SK-N-SH (cell line): ENCODE measurements around the gene CHML. TPM values are rescaled to one million over a fixed set of nuclear protein-coding genes. Genes with fewer than 3 reads are reported as not detected.
A peak's percentile ranks its signal among the peaks of the same experiment; 100 is the strongest.

Source experiments
- CTCF ChIA-PET: fragments of 300-600, 350-600 bp; formaldehyde crosslinking; extraction: SDS; loops from one replicate; lab custom pipeline; 2021; lab: Yijun Ruan, JAX
- POLR2A ChIA-PET: fragments of 350-600 bp; sonication (Branson Sonifier 250); formaldehyde crosslinking; extraction: SDS; loops from one replicate; lab custom pipeline; 2020; ENCODE audit warnings: antibody characterized with exemption, inconsistent platforms; lab: Yijun Ruan, JAX
- DNase-seq: peaks from one replicate; pipeline ENCODE4 v3.0.0; 2012
- H2AFZ ChIP-seq: fragments of 200-600 bp; sonication (generic); 2 replicates; pipeline ENCODE4 v1.8.1; 2016; ENCODE audit warnings: antibody characterized with exemption, mild to moderate bottlenecking, low read depth
- H3F3A ChIP-seq: fragments of 200-600 bp; sonication (generic); replicated peaks from 2 replicates; pipeline ENCODE3; 2016; ENCODE audit warnings: antibody characterized with exemption, mild to moderate bottlenecking; ENCODE audit not compliant: insufficient read depth
- H3K27ac ChIP-seq, 2 experiments: fragments of 200-500 bp in 1 of 2; fragments of 200-600 bp in 1 of 2; sonication (Bioruptor generic) in 1 of 2; sonication (generic), shearing (Covaris generic) in 1 of 2; 2 replicates each; pipeline versions ENCODE4 v1.5.1 to v1.6.1; 2014 to 2016; ENCODE audit warnings: low read depth in 2 of 2, inconsistent platforms in 1 of 2, low read length in 1 of 2, mild to moderate bottlenecking in 1 of 2, mixed read lengths in 1 of 2
- H3K27me3 ChIP-seq: fragments of 200-600 bp; sonication (generic), shearing (Covaris generic); 2 replicates; pipeline ENCODE4 v1.6.1; 2016; ENCODE audit warnings: mixed run types; ENCODE audit not compliant: insufficient read depth
- H3K36me3 ChIP-seq, 2 experiments: fragments of 200-500 bp in 1 of 2; fragments of 200-600 bp in 1 of 2; sonication (Bioruptor generic) in 1 of 2; sonication (generic) in 1 of 2; replicated peaks in 1 of 2; 2 replicates each; pipeline versions ENCODE3 to v1.5.1; 2014 to 2016; ENCODE audit warnings: low read length in 1 of 2, mild to moderate bottlenecking in 1 of 2; ENCODE audit not compliant: insufficient read depth in 2 of 2, control insufficient read depth in 1 of 2
- H3K4me1 ChIP-seq, 2 experiments: fragments of 200-500 bp in 1 of 2; fragments of 200-600 bp in 1 of 2; sonication (Bioruptor generic) in 1 of 2; sonication (generic), shearing (Covaris generic) in 1 of 2; 2 replicates each; pipeline versions ENCODE4 v1.5.1 to v1.6.1; 2014 to 2016; ENCODE audit warnings: low read depth in 1 of 2, low read length in 1 of 2, mixed run types in 1 of 2; ENCODE audit not compliant: insufficient read depth in 2 of 2, control insufficient read depth in 1 of 2
- H3K4me2 ChIP-seq: fragments of 200-600 bp; sonication (generic), shearing (Covaris generic); 2 replicates; pipeline ENCODE4 v1.6.1; 2017; ENCODE audit warnings: mixed run types
- H3K4me3 ChIP-seq, 2 experiments: fragments of 200-500 bp in 1 of 2; fragments of 200-600 bp in 1 of 2; sonication (Bioruptor generic) in 1 of 2; sonication (generic), shearing (Covaris generic) in 1 of 2; 2 replicates each; pipeline versions ENCODE4 v1.5.1 to v1.8.1; 2014 to 2016; ENCODE audit warnings: low read depth in 2 of 2, inconsistent platforms in 1 of 2, low read length in 1 of 2, mild to moderate bottlenecking in 1 of 2, mixed read lengths in 1 of 2, moderate library complexity in 1 of 2
- H3K79me2 ChIP-seq: fragments of 200-600 bp; sonication (generic); 2 replicates; pipeline ENCODE4 v1.8.1; 2017; ENCODE audit warnings: mild to moderate bottlenecking; ENCODE audit not compliant: insufficient read depth
- H3K9ac ChIP-seq: fragments of 200-600 bp; sonication (generic); 2 replicates; pipeline ENCODE4 v1.6.1; 2017; ENCODE audit warnings: mixed run types
- H3K9me2 ChIP-seq: fragments of 200-600 bp; sonication (generic); 2 replicates; pipeline ENCODE4 v1.6.1; 2017; ENCODE audit warnings: mixed run types
- H3K9me3 ChIP-seq: fragments of 200-600 bp; sonication (generic); 2 replicates; pipeline ENCODE4 v1.6.1; 2017; ENCODE audit warnings: mixed run types, mild to moderate bottlenecking, moderate library complexity
- H4K20me1 ChIP-seq: fragments of 200-600 bp; sonication (generic); 2 replicates; pipeline ENCODE4 v1.6.1; 2017; ENCODE audit warnings: mild to moderate bottlenecking, mixed run types; ENCODE audit not compliant: insufficient read depth
- CHD2 ChIP-seq: fragments of 150-350 bp; IDR thresholded peaks from 2 replicates; pipeline ENCODE4 v1.6.1; 2018; ENCODE audit warnings: low read length; ENCODE audit not compliant: partially characterized antibody
- EZH2phosphoT487 ChIP-seq: fragments of 200-600 bp; sonication (generic); IDR thresholded peaks from 2 replicates; pipeline ENCODE4 v1.6.1; 2017; ENCODE audit warnings: low read depth, mixed run types, mild to moderate bottlenecking, antibody characterized with exemption, moderate library complexity, borderline replicate concordance
- FOXJ3 ChIP-seq: sonication (generic); formaldehyde crosslinking; IDR thresholded peaks from 2 replicates; pipeline ENCODE4 v1.5.1; 2020; ENCODE audit warnings: mild to moderate bottlenecking, missing genetic modification reagents
- GABPA ChIP-seq: IDR thresholded peaks from 2 replicates; pipeline ENCODE4 v1.4.0; 2012; ENCODE audit warnings: low read depth, mild to moderate bottlenecking
- MAX ChIP-seq: IDR thresholded peaks from 2 replicates; pipeline ENCODE4 v1.4.0; 2012; ENCODE audit warnings: low read depth
- MXI1 ChIP-seq: IDR thresholded peaks from 2 replicates; pipeline ENCODE4 v1.6.1; 2012; ENCODE audit warnings: mild to moderate bottlenecking, low read depth, low read length, improper control_type of control experiment
- NRF1 ChIP-seq: IDR thresholded peaks from 2 replicates; pipeline ENCODE4 v1.6.1; 2012; ENCODE audit warnings: low read depth, mild to moderate bottlenecking, low read length
- POLR2AphosphoS5 ChIP-seq: IDR thresholded peaks from 2 replicates; pipeline ENCODE4 v1.6.1; 2012; ENCODE audit warnings: low read depth, low read length
- SIN3A ChIP-seq: IDR thresholded peaks from 2 replicates; pipeline ENCODE4 v1.6.1; 2012; ENCODE audit warnings: low read depth, mild to moderate bottlenecking, low read length, moderate library complexity, borderline replicate concordance
- TAF1 ChIP-seq: IDR thresholded peaks from 2 replicates; pipeline ENCODE4 v1.6.1; 2012; ENCODE audit warnings: low read depth, mild to moderate bottlenecking, low read length, moderate library complexity, borderline replicate concordance
- TEAD4 ChIP-seq: IDR thresholded peaks from 2 replicates; pipeline ENCODE4 v1.4.0; 2012; ENCODE audit warnings: mild to moderate bottlenecking, borderline replicate concordance; ENCODE audit not compliant: insufficient read depth
- WGBS: methylation state at CpG from one replicate; pipeline ENCODE4 v1.1.6; 2017; ENCODE audit warnings: low lambda C conversion rate; 5-methylcytosine and 5-hydroxymethylcytosine counted together
- polyA plus RNA-seq, 3 experiments: library from polyadenylated mRNA; depleted of rRNA; stranded (reverse); fragments of >200 nt; gene quantifications; 2 replicates each; pipeline ENCODE4 v1.2.3, GENCODE V29; 2012
- TF ChIP-seq, protein P1 (sequence below): fragments of 150-350 bp; IDR thresholded peaks from 2 replicates; pipeline ENCODE4 v1.6.1; 2016; ENCODE audit warnings: mild to moderate bottlenecking, low read depth, low read length
- TF ChIP-seq, protein P2 (sequence below): IDR thresholded peaks from 2 replicates; pipeline ENCODE4; 2012

Gene CHML
- 3.0 and 4.1 TPM in 2 replicates for polyA plus RNA-seq (2012; rRNA removed)
- polyA plus RNA-seq (2012; cell fraction: cytosol; rRNA removed) = 4.2 and 4.4 TPM in 2 replicates
- polyA plus RNA-seq (2012; cell fraction: nucleus; rRNA removed) = 1.4 and 5.2 TPM in 2 replicates

DNA sequence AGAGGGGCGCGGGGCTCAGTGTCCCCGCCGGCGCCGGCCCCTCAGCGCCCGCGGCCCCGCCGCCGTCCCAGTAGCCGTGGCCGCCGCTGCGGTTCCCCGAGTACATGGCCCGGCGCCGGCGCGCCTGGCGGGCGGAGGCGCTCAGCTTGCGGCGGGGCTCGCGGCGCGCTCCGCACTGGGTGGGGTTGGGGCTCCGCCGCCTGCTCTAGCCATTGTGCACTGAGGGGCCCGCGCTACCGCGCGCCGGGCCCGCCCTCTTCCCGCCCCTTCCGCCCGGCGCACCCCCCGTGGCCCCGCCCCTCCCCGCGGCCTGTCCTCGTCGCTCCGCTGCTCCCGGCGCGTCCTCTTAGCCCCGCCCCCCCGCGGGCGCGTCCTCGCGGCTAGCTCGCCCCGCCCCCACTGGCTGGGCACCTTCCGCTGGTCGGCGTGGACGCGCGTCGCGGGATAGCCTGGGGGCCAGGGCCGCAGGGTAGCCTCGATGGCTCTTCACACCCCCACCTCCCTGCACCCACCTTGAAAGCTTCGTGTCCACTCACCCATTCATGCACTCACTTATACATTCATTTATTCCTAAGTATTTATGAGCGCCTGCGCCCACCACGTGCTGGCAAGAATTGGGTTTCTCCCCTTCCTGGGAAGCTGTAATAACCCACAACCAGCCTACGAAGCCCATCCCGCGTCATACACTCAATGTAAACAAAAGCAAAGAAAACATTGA lies at the start of gene CHML, which contains the start of gene OPN3:
TSS of gene CHML (minus strand) at position 221 of the 718 bp plus-strand sequence. CDS start 4,603 bp downstream, outside the sequence.
TSS of gene OPN3 (minus strand) at position 221 of the 718 bp plus-strand sequence. CDS start at position 106, 115 bp downstream.
- CTCF ChIA-PET = interaction anchor here (0.6 to 1.9 kb wide), 4 partner anchors 10 to 29 kb away, joined by 3 to 7 read pairs (median 3); no protein-coding TSS in a partner anchor
- Histone ChIP-seq H3K4me1 (peaks cover 11 to 23% of the 10 kb centered on the region in 2 experiments), H3K36me3 (peaks cover 4 to 12% of the 10 kb centered on the region in 2 experiments), H3K9ac (peak within 1 kb of the TSS; percentile 86), H3F3A (no peaks in the 10 kb centered on the region), H3K9me3 (no peaks in the 10 kb centered on the region), H3K27ac (peak within 1 kb of the TSS; percentile 46 to 82; a peak in 3 of 4 replicates), H4K20me1 (no peaks in the 10 kb centered on the region), H3K4me3 (peak within 1 kb of the TSS; percentile 85 to 95), H3K27me3 (no peaks in the 10 kb centered on the region), H3K4me2 (peak within 1 kb of the TSS; percentile 81), H3K9me2 (no peaks in the 10 kb centered on the region), H3K79me2 (peaks cover 35% of the 10 kb centered on the region), H2AFZ (peak within 1 kb of the TSS; percentile 85)
- WGBS = 31% methylated on average over 17 of the region's 81 CpGs
- POLR2A ChIA-PET = interaction anchor here (0.8 to 1.0 kb wide), 2 partner anchors 28 to 1131 kb away, joined by 3 read pairs; no protein-coding TSS in a partner anchor
- DNase-seq = peak; percentile 99
- peak; percentile 50; the same call in 1 of the 2 replicates for TF ChIP-seq SIN3A
- TF ChIP-seq, protein P1, sequence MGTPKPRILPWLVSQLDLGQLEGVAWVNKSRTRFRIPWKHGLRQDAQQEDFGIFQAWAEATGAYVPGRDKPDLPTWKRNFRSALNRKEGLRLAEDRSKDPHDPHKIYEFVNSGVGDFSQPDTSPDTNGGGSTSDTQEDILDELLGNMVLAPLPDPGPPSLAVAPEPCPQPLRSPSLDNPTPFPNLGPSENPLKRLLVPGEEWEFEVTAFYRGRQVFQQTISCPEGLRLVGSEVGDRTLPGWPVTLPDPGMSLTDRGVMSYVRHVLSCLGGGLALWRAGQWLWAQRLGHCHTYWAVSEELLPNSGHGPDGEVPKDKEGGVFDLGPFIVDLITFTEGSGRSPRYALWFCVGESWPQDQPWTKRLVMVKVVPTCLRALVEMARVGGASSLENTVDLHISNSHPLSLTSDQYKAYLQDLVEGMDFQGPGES = no peak
- TF ChIP-seq CHD2 = peak; percentile 64
- TF ChIP-seq MXI1 = 0 out of 2 replicates have a peak, but pooled peaks have one; percentile 18
- TF ChIP-seq TEAD4 = no peak
- peak; percentile 28; the same call in 1 of the 2 replicates for TF ChIP-seq NRF1
- TF ChIP-seq MAX = 0 out of 2 replicates have a peak, but pooled peaks have one; percentile 31
- TF ChIP-seq TAF1 = peak; percentile 82; the same call in 1 of the 2 replicates
- peak; percentile 21; the same call in 1 of the 2 replicates for TF ChIP-seq GABPA
- 0 out of 2 replicates have a peak, but pooled peaks have one; percentile 39 for TF ChIP-seq POLR2AphosphoS5

GRCh38 chr1:241688940-241689368 lies 48.8 kb upstream of the CHML start:
- TF ChIP-seq EZH2phosphoT487 = no peak
- no peak for TF ChIP-seq FOXJ3
- TF ChIP-seq, protein P2, sequence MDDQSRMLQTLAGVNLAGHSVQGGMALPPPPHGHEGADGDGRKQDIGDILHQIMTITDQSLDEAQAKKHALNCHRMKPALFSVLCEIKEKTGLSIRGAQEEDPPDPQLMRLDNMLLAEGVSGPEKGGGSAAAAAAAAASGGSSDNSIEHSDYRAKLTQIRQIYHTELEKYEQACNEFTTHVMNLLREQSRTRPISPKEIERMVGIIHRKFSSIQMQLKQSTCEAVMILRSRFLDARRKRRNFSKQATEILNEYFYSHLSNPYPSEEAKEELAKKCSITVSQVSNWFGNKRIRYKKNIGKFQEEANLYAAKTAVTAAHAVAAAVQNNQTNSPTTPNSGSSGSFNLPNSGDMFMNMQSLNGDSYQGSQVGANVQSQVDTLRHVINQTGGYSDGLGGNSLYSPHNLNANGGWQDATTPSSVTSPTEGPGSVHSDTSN = no peak
- Histone ChIP-seq H3K4me1 (no peaks in the 10 kb centered on the region), H3K27me3 (no peaks in the 10 kb centered on the region), H3K27ac (no peak overlapping the region), H3K36me3 (no peaks in the 10 kb centered on the region), H3K9me3 (no peaks in the 10 kb centered on the region), H3K9me2 (no peaks in the 10 kb centered on the region; the same call in 1 of the 2 replicates), H3K9ac (no peak overlapping the region), H2AFZ (no peak overlapping the region), H3K79me2 (no peaks in the 10 kb centered on the region), H4K20me1 (no peaks in the 10 kb centered on the region), H3K4me2 (no peak overlapping the region), H3F3A (no peaks in the 10 kb centered on the region), H3K4me3 (no peak overlapping the region)
- ChIA-PET CTCF (no interaction called here), POLR2A (no interaction called here)
- 59% methylated on average over 2 of the region's 2 CpGs for WGBS
- no peak for DNase-seq
